Neutrophil (primary cell): ENCODE results near the gene COL12A1.

Experiments used
- H3K27ac ChIP-seq: fragments of 200-600 bp; sonication (generic); 2 replicates; pipeline ENCODE4 v1.5.1; 2016; ENCODE audit warnings: mild to moderate bottlenecking, moderate library complexity
- H3K27me3 ChIP-seq: fragments of 200-600 bp; sonication (generic); 2 replicates; pipeline ENCODE4 v1.6.0; 2016; ENCODE audit warnings: mild to moderate bottlenecking
- H3K36me3 ChIP-seq: fragments of 200-600 bp; sonication (generic); 2 replicates; pipeline ENCODE4 v1.5.1; 2017
- H3K4me1 ChIP-seq, 2 experiments: fragments of 200-600 bp in 1 of 2; sonication (generic) in 1 of 2; 1 replicate in 1 of 2; 2 replicates in 1 of 2; pipeline versions ENCODE4 v1.5.1 to v1.6.1; 2013 to 2016; ENCODE audit warnings: low read depth in 1 of 2, low read length in 1 of 2, mild to moderate bottlenecking in 1 of 2, moderate library complexity in 1 of 2; ENCODE audit not compliant: control insufficient read depth in 1 of 2, insufficient read depth in 1 of 2
- H3K4me3 ChIP-seq, 2 experiments: fragments of 200-600 bp in 1 of 2; sonication (generic) in 1 of 2; 1 replicate in 1 of 2; 2 replicates in 1 of 2; pipeline ENCODE4 v1.5.1; 2013 to 2016; ENCODE audit warnings: low read depth in 1 of 2, low read length in 1 of 2, mild to moderate bottlenecking in 1 of 2, moderate library complexity in 1 of 2
- H3K9me3 ChIP-seq: fragments of 200-600 bp; sonication (generic); 2 replicates; pipeline ENCODE4 v1.5.1; 2016
- TF ChIP-seq, protein P1 (sequence below): fragments of 200-600 bp; sonication (generic); IDR thresholded peaks from 2 replicates; pipeline ENCODE4 v1.5.1; 2016; ENCODE audit warnings: antibody characterized with exemption

Gene COL12A1

DNA sequence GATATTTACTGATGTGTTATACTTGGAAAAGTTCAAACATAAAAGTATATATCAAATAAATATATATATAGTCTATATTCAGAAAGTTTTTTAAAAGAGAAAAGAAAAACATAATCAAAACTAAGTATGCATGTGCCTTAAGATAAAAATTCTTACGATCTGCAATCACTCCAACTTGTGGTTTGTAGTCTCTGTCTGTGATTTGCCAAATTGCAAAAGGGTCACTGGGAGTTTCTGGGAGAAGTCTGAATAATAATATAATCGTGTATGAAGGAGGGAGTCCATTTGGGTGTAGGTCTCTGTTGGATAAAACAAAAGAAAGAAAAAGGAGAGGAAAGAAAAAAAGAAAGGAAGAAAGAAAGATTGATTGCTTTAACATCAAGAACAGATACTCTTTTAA lies 92.4 kb downstream of the COL12A1 start:
- no peaks in the 10 kb centered on the region for H3K36me3 ChIP-seq
- no peaks in the 10 kb centered on the region for H3K4me1 ChIP-seq
- no peaks in the 10 kb centered on the region for H3K27me3 ChIP-seq
- TF ChIP-seq, protein P1, sequence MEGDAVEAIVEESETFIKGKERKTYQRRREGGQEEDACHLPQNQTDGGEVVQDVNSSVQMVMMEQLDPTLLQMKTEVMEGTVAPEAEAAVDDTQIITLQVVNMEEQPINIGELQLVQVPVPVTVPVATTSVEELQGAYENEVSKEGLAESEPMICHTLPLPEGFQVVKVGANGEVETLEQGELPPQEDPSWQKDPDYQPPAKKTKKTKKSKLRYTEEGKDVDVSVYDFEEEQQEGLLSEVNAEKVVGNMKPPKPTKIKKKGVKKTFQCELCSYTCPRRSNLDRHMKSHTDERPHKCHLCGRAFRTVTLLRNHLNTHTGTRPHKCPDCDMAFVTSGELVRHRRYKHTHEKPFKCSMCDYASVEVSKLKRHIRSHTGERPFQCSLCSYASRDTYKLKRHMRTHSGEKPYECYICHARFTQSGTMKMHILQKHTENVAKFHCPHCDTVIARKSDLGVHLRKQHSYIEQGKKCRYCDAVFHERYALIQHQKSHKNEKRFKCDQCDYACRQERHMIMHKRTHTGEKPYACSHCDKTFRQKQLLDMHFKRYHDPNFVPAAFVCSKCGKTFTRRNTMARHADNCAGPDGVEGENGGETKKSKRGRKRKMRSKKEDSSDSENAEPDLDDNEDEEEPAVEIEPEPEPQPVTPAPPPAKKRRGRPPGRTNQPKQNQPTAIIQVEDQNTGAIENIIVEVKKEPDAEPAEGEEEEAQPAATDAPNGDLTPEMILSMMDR: no peak
- no peak overlapping the region for H3K27ac ChIP-seq
- no peaks in the 10 kb centered on the region for H3K9me3 ChIP-seq
- no peak overlapping the region for H3K4me3 ChIP-seq

DNA sequence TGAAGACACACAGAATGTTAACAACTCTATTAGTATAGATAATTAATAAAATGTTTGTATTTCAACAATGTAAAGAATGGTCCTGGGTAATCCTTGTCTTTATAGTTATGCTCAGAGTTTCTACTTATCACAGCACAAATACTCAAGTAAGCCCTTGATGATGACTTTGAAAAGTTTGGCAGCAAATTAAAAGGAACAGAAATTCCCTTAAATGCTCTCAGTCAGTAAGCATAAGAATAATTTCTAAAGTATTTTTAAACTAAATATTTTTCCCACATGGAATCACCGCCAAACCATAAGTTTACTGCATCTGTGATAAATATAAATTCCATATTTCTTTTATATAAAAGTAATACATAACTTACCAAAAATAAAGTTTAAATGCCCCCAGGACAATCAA lies 96.1 kb downstream of the COL12A1 start:
- no peaks in the 10 kb centered on the region for H3K4me1 ChIP-seq
- no peaks in the 10 kb centered on the region for H3K9me3 ChIP-seq
- TF ChIP-seq, protein P1: no peak
- no peaks in the 10 kb centered on the region for H3K27me3 ChIP-seq
- H3K27ac ChIP-seq: no peak overlapping the region
- no peak overlapping the region for H3K4me3 ChIP-seq
- H3K36me3 ChIP-seq: no peaks in the 10 kb centered on the region

DNA sequence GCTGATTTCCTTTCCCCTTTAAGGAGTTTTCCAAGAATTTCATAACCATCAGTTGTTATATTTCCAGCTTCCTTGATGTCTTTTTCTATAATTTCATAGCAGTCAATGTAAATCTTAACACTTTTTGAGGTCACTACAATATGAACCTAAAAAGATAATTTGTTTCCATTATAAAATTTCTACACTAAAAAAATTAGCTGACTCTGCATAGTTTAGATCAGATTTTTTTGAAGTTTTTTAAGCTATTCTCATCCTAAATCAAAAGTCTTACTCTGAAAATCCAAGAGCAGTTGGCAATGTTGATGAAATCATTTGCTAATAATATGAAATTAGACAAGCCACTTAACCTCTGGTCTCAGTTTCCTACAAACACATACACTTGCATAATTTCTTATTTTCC lies 96.8 kb downstream of the COL12A1 start:
- H3K9me3 ChIP-seq: no peaks in the 10 kb centered on the region
- no peak overlapping the region for H3K27ac ChIP-seq
- no peaks in the 10 kb centered on the region for H3K36me3 ChIP-seq
- no peak overlapping the region for H3K4me3 ChIP-seq
- TF ChIP-seq, protein P1: no peak
- no peaks in the 10 kb centered on the region for H3K4me1 ChIP-seq
- H3K27me3 ChIP-seq: no peaks in the 10 kb centered on the region

DNA sequence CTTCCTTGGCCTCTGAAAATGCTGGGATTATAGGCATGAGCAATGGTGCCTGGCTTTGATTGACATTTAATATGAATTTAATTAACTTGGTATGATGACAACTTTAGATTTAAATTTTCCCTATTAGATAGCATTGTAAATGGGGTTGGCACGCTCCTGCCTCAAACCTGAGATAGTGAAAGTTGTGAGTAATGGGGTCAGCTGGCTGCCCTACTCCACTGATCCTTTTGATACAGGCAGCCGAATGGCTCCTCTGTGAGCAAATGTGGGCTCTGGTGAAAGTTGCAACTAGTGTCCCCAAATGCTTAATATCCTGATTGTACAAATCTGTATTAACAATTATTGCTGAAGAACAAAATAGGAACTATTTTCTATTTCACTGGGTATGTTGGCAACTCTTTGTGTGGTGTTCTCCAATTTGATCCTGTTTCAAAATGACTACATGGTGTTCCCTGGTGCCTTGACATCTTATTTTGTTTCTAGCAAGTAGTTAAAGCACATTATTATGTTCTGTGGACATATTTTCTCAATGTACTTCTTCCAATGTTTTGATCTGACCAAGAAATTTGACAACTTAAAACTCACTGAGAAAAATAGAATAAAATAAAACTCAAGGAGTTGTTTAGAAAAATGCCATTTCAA lies 97.4 kb downstream of the COL12A1 start:
- no peaks in the 10 kb centered on the region for H3K36me3 ChIP-seq
- TF ChIP-seq, protein P1: no peak
- H3K27ac ChIP-seq: no peak overlapping the region

DNA sequence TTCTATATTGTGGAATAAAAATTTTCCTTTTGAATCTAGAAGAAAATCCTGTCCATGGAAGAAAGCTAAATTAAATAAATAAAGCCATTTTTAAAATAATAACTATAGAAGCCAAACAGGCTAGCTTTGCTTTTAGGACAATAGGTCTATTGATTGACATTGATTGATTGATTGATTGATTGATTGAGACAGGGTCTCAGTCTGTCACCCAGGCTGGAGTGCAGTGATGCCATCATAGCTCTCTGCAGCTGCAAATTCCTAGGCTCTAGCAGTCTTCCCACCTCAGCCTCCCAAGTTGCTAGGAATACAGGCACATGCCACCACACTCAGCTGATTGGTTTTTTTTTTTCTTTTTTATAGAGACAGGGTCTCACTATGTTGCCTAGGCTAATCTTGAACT lies 97.9 kb downstream of the COL12A1 start:
- H3K36me3 ChIP-seq: no peaks in the 10 kb centered on the region
- no peaks in the 10 kb centered on the region for H3K9me3 ChIP-seq

More for the DNA sequence above, 97.4 kb downstream of the COL12A1 start:
- Histone ChIP-seq H3K4me1 (no peaks in the 10 kb centered on the region), H3K9me3 (no peaks in the 10 kb centered on the region), H3K27me3 (no peaks in the 10 kb centered on the region), H3K4me3 (no peak overlapping the region)

More for the DNA sequence above, 97.9 kb downstream of the COL12A1 start:
- no peak overlapping the region for H3K27ac ChIP-seq
- no peaks in the 10 kb centered on the region for H3K27me3 ChIP-seq
- no peak overlapping the region for H3K4me3 ChIP-seq
- no peaks in the 10 kb centered on the region for H3K4me1 ChIP-seq
- TF ChIP-seq, protein P1: no peak
